ENCODE results near the gene RALGPS1.

RALGPS1 gene

DNA sequence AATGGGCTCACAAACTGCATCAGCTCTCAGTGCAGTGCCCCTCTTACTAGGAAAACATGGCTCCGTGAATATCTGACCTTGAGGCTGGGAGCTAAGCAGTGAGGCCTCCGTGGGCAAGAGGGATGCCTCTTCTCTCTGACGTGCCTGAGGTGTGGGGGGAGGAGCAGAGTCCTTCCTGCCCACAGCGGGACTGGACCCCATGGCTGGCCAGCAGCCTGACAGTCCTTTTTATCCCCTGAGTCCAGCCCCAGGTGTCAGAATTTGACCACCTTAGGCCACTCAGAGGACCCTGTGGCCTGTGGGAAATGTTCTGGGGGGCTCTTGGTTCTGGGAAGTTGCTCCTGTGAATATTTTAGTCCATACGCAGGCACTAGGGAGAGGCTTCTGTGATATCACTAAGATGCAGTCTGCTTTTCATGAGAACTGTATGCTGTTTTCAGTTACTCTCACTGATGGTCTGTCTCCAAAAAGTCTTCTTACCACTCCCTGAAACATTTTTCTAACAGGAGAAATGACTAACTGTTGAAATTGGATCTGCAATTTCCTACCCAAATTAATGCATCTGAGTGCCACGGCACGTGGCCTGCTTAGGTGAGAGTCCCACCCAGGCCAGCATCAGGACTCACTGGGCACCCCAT, 184.5 kb downstream of the RALGPS1 start:
- no peak for DNase-seq
- in situ Hi-C loops (cut with HindIII; ENCODE audit: low pct_ligation_motif_present, low pct_unique_long_range_greater_than_20kb, low sequenced_read_pairs) = no loop called here

DNA sequence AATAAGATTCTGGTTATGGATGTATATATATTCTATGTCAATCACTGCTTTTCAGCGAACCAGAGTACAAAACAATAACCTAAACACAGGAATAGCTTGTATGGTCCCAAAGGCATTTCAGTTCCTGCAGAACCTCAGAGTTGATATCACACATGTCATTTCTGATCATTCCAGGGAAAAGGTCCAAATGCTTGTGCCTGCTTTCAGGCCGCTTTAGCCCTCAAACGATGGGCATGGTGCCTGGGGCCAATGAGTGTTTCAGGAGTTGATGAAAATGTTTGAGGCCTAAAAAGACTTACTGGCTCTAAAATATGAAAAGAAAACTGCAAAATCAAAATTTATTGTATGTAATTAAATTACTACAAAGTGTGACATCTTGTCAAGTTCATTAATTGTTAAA, 185.1 kb downstream of the RALGPS1 start:
- in situ Hi-C loops (cut with HindIII; ENCODE audit: low pct_ligation_motif_present, low pct_unique_long_range_greater_than_20kb, low sequenced_read_pairs) = no loop called here
- DNase-seq = no peak

DNA sequence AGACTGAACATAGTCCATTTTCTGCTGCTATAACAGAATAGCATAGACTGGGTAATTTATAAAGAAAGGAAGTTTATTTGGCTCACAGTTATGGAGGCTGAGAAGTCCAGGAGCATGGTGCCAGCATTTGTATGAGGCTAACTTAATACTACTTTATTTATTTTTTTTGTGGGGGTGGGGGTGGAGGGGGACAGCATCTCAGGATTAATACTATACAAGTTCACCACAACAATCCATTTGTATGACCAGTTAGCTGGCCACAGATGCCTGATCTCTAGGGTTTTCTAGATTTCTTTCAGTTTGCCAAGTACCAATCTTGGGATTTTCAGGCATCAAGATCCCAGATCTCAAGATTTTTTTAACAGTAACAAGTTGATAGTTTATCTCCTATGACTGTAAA, 187.6 kb downstream of the RALGPS1 start:
- in situ Hi-C loops (cut with HindIII; ENCODE audit: low pct_ligation_motif_present, low pct_unique_long_range_greater_than_20kb, low sequenced_read_pairs) = no loop called here
- DNase-seq = no peak

DNA sequence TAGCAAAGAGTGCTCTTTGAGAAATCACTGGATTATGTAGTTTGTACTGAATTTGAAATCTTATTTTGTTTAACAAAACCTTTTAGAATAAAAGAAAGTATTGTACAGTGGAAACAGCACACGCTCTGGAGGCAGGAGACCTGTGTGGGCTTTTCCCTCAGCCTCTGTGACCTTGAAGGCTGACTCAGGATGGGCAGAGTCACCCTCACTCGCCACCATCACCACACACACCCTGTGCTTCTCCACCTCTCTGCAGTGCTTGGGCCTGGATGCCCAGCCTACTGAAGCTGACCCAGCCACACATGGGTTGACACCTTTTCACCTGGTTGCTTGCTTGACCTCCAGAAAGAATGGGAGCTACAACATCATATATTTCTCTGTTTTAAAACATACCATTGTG, 188.2 kb downstream of the RALGPS1 start:
- DNase-seq = no peak
- in situ Hi-C loops (cut with HindIII; ENCODE audit: low pct_ligation_motif_present, low pct_unique_long_range_greater_than_20kb, low sequenced_read_pairs) = no loop called here

DNA sequence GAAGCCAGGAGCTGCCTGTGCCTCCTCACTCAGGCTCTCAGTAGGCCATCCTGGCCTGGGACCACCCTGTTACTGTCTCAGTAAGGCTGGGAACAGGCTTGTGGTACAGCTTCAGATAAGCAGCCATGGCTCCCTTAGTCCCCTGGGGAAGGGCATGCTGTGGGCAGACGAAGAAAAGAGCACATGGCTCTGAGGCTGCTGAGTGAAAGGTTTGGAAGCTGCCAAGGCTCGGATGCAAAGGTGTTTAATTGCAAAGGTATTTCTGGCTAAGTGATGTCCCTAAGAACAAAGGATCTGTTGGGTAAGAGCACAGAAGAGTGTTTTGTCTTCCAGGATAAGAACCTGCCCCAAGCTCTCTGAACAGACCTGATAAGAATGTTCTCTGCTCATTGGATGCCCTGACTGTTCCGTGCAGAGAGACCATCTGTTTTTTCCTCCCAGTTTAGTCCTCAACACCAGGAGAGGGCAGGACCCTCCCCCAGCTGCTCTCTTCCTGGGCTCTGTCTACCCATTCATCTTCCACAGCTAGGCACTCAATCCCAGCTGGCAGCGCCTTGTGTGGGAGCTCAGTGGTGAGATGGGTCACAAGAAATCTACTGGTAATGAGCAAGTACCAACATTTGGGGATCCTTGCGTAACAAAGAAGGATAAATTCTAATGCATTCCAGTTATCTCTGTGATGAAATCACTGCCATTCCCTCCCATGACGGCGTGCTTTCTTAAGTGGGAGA, 190.2 kb downstream of the RALGPS1 start:
- no peak for DNase-seq
- in situ Hi-C loops (cut with HindIII; ENCODE audit: low pct_ligation_motif_present, low pct_unique_long_range_greater_than_20kb, low sequenced_read_pairs) = no loop called here

GRCh38 chr9:127105805-127106465, 191.4 kb downstream of the RALGPS1 start:
- in situ Hi-C loops (cut with HindIII; ENCODE audit: low pct_ligation_motif_present, low pct_unique_long_range_greater_than_20kb, low sequenced_read_pairs) = no loop called here
- DNase-seq = no peak

DNA sequence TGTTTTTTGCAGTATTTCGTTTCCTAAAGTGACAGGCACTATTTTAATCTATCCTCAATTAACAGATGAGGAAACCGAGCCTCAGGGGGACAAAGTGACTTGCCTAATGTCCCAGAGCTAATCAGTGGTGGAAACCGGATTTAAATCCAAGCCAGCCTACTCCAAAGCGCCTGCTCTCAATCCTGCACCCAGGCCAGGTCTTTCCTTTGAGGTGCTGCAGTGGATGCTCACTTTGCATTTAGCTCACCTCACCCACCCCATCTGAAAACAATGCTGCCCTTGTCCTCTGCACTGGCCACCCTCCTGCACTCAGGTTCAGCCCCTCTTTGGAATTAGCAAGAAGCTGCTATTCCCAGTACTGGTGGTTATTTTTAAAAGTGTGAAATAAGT, 191.9 kb downstream of the RALGPS1 start:
- in situ Hi-C loops (cut with HindIII; ENCODE audit: low pct_ligation_motif_present, low pct_unique_long_range_greater_than_20kb, low sequenced_read_pairs) = no loop called here
- DNase-seq = no peak

DNA sequence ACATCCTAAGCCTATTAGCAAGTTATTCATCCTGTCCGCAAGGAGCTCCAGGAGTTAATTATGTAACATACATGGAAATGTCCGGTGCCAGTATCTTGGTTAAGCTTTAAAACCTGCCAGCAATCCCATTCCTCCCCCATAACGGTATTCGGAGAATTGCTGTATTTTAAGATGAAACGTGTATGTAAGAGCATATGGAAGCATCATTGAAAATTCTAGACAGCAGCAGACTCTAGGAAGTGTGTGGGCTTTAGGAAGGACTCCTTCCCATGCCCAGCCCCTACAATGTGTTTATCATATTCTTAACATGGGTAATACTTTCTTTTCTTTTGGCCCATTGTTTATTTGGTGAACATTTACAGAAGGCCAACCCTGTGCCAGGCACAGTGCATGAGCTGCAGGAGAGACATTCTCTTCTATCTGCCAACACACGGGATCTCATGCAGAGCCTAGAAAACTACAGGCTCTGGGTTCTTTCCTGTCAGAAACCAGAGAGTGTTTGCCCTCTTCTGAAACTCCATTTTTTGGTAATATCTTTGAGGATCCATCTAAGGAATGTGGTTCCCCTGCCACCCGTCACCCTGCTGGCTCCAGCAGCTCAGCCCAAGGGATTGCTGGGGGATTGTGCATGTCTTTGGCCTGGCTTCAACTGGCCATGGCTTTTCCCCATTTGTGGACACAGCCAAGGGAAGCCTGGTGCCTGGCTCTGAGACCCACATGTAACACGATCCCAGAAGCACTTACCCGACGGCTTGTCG, 192.8 kb downstream of the RALGPS1 start:
- DNase-seq = no peak

DNA sequence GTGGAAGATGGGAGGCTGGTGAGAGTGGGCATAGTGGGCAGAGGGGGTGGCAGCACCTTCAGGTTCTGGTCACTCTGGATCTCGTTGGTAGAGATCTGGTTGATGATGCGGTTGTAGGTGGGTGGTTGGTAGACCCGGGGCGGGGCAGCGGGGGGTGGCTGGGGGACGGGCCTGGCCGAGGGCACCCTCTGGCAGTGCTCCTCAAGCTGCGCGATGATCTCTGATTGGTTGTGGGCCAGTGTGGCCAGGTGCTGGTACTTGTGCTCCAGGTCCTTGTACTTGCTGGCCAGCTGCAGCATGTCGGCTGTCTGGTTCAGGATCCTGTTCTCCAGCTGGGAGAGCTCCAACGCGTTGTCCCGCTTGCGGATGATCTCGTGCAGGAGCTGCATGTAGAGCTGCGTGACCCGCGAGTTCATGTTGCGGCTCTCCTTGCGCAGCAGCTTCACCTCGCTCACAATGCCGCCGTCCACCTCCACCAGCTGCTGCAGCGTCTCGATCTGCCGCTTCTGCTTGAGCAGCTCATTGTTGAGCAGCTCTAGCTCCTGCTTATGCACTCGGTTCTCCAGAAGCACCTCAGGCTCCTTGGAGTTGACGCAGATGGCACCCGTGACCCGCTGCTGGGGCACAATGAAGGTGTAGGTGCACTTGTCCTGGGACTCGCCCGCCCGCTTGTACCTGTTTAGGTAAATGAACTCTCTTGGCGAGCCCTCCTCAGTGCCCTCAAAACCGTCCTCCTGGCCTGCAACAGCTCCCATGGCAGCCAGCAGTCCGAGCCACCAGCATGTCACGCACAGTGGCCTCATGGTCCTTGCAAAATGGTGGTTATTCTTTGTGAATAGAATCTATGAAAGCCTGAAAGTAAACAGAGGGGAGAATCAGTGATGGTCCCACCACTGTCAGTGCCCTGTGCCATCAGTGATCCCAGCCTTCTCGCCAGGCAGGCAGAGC, 193.6 kb downstream of the RALGPS1 start:
- in situ Hi-C loops (cut with HindIII; ENCODE audit: low pct_ligation_motif_present, low pct_unique_long_range_greater_than_20kb, low sequenced_read_pairs) = no loop called here
- DNase-seq = no peak

More for the DNA sequence above, 192.8 kb downstream of the RALGPS1 start:
- in situ Hi-C loops (cut with HindIII; ENCODE audit: low pct_ligation_motif_present, low pct_unique_long_range_greater_than_20kb, low sequenced_read_pairs) = no loop called here

GRCh38 chr9:127109212-127109711, 194.7 kb downstream of the RALGPS1 start:
- no peak for DNase-seq
- in situ Hi-C loops (cut with HindIII; ENCODE audit: low pct_ligation_motif_present, low pct_unique_long_range_greater_than_20kb, low sequenced_read_pairs) = no loop called here

GRCh38 chr9:127112056-127112455, 197.5 kb downstream of the RALGPS1 start:
- no peak for DNase-seq
- in situ Hi-C loops (cut with HindIII; ENCODE audit: low pct_ligation_motif_present, low pct_unique_long_range_greater_than_20kb, low sequenced_read_pairs) = no loop called here

DNA sequence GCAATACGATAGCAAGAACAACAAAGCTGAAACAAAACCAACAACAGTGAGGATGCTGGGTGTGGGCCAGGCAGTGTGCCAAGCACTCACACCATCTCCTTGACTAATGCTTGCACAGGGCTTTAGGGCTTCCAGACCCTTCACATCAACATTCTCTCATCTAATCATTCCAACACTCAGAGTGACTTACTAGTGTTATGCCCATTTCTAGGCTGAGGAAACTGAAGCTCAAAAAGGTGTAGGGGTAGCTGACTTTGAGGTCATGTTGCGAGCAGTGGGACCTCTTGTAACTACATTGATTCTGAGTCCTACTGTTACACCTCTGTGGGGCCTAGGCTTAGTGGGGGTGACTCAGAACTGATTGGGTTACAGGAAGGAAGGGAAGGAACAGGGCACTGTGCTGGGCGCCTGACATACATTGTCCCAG, 198.2 kb downstream of the RALGPS1 start:
- DNase-seq = no peak
- in situ Hi-C loops (cut with HindIII; ENCODE audit: low pct_ligation_motif_present, low pct_unique_long_range_greater_than_20kb, low sequenced_read_pairs) = no loop called here

DNA sequence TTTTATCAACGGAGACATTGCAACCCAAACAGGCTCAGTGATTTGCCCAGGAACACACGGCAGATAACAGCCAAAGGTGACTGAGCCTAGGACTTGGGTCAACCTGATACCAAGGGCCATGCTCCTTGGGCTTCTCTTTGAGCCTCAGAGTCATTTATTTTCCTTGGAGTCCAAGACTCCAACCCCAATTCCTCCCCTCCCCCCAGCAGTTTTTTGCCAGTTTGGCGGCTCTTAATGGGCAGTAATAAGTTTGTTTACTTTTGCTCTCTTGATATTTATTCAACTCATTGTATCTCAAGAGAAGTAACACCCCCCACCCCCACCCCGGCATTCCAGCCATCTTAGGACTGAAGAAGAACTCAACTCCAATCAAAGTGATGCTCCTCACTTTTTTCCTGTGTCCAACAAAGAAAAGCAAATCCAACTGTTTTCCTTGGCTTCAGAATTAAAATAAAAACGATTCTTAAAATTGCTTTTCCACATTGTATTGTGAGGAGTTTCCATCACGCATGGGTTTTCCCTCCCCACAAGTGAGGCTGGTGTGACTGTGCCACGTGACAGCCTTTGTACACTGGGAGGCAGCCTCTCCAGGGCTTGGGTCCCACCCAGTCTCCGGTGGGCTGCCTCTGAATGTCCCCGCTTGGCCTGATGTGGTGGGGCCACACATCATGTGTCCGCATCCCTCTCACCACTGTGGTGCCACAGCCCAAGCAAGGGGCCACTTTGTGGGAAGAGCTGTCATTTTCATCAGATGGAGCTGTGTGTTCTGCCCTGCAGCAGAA, 198.8 kb downstream of the RALGPS1 start:
- in situ Hi-C loops (cut with HindIII; ENCODE audit: low pct_ligation_motif_present, low pct_unique_long_range_greater_than_20kb, low sequenced_read_pairs) = no loop called here
- no peak for DNase-seq

DNA sequence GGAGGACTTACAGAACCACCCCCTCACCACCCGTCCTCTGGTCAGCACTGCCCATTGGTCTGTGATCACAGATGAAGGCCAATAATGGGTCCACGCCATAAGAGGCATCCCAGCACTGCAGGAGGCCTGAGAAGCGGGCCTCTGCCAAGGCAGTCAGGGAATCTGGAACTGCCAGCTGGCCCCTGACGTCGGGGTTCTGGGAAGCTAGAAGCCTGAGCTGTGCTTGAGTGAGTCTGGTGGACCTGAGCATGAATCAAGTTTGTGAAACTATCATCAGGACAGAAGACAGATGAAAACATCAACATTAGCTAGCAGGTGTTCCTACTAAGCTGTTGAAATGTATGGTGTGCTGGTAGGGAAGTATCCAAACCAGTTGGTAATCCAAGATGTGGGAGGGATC, 200.0 kb downstream of the RALGPS1 start:
- in situ Hi-C loops (cut with HindIII; ENCODE audit: low pct_ligation_motif_present, low pct_unique_long_range_greater_than_20kb, low sequenced_read_pairs) = no loop called here
- no peak for DNase-seq

GRCh38 chr9:127116088-127116726, 201.6 kb downstream of the RALGPS1 start:
- DNase-seq = no peak
- in situ Hi-C loops (cut with HindIII; ENCODE audit: low pct_ligation_motif_present, low pct_unique_long_range_greater_than_20kb, low sequenced_read_pairs) = no loop called here

DNA sequence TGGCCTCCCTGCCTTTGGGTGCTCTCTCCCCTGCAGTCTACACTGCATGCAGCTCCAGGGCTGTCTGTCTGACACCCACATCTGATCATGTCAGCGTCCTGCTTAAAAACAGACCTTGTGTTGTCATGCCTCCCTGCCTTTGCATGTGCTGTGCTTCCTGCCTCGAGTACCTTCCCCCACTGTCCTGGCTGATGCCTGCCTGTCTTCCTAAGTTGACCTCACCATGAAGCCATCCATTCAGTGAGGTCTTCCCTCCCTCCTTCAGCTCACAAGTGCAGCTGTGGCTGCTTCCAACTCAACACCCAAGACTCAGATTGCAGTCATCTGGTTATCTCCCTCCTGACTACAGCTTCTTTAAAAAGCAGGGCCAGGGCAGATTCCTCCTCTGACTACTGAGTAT, 202.4 kb downstream of the RALGPS1 start:
- no peak for DNase-seq
- in situ Hi-C loops (cut with HindIII; ENCODE audit: low pct_ligation_motif_present, low pct_unique_long_range_greater_than_20kb, low sequenced_read_pairs) = no loop called here

GRCh38 chr9:127117801-127118200, 203.2 kb downstream of the RALGPS1 start:
- no peak for DNase-seq
- in situ Hi-C loops (cut with HindIII; ENCODE audit: low pct_ligation_motif_present, low pct_unique_long_range_greater_than_20kb, low sequenced_read_pairs) = no loop called here
